DMS53 treated with DMSO at 0.1 percent for 48 hours (cell line): Measurements from ENCODE around the gene NFXL1.
A peak's percentile ranks its signal among the peaks of the same experiment; 100 is the strongest.

Experiments used
- DNase-seq: peaks from one replicate; lab custom pipeline; 2025; ENCODE audit not compliant: unreplicated experiment; lab: John Stamatoyannopoulos, UW

The NFXL1 gene

GRCh38 chr4:47891928-47892327 lies 22.5 kb downstream of the NFXL1 start:
- DNase-seq, result no peak

- no peak for DNase-seq
Measured at GRCh38 chr4:47882228-47882627, 32.2 kb downstream of the NFXL1 start.

- DNase-seq, result no peak
Measured at GRCh38 chr4:47879458-47879857, 34.9 kb downstream of the NFXL1 start.

GRCh38 chr4:47876784-47877546 lies 37.4 kb downstream of the NFXL1 start:
- no peak for DNase-seq

- DNase-seq, result no peak
Measured at GRCh38 chr4:47876310-47876709, 38.1 kb downstream of the NFXL1 start.

GRCh38 chr4:47873877-47874541 lies 40.4 kb downstream of the NFXL1 start:
- DNase-seq, result no peak

- DNase-seq, result no peak
Measured at GRCh38 chr4:47863486-47863885, 50.9 kb downstream of the NFXL1 start.

- no peak for DNase-seq
Measured at GRCh38 chr4:47862297-47862696, 52.1 kb downstream of the NFXL1 start.

GRCh38 chr4:47860305-47860704 lies 54.1 kb downstream of the NFXL1 start:
- no peak for DNase-seq

GRCh38 chr4:47858006-47858405 lies 56.4 kb downstream of the NFXL1 start:
- DNase-seq, result no peak

GRCh38 chr4:47856713-47857112 lies 57.7 kb downstream of the NFXL1 start:
- no peak for DNase-seq

- no peak for DNase-seq
Measured at GRCh38 chr4:47855350-47855749, 59.0 kb downstream of the NFXL1 start.

- no peak for DNase-seq
Measured at GRCh38 chr4:47852136-47852535, 62.2 kb downstream of the NFXL1 start.

- DNase-seq, result no peak
Measured at GRCh38 chr4:47849466-47849865, 64.9 kb downstream of the NFXL1 start.

- no peak for DNase-seq
Measured at GRCh38 chr4:47848041-47848440, 66.3 kb downstream of the NFXL1 start.

- DNase-seq, result no peak
Measured at GRCh38 chr4:47842985-47843384, 71.4 kb downstream of the NFXL1 start.

- no peak for DNase-seq
Measured at GRCh38 chr4:47840291-47840690, 74.1 kb downstream of the NFXL1 start.

GRCh38 chr4:47839259-47839658 lies 75.1 kb downstream of the NFXL1 start:
- DNase-seq, result peak; percentile 14

GRCh38 chr4:47838445-47838844 lies 75.9 kb downstream of the NFXL1 start:
- DNase-seq, result no peak

- no peak for DNase-seq
Measured at GRCh38 chr4:47837908-47838294, 76.5 kb downstream of the NFXL1 start, which contains the start of gene CORIN. Gene CORIN, minus strand, starts transcription at chr4:47838067. Its CDS starts 118 bp downstream, at chr4:47837949.

- DNase-seq, result peak; percentile 62
Measured at GRCh38 chr4:47837094-47837907, 77.1 kb downstream of the NFXL1 start.

GRCh38 chr4:47836641-47837093 lies 77.7 kb downstream of the NFXL1 start:
- peak; percentile 94 for DNase-seq
